SK-N-MC (cell line): Measurements from ENCODE around the gene PRAMEF9.
"Not testable (repeated sequence)": the region's sequence is repeated elsewhere in the genome, so short reads cannot be mapped to it uniquely, and the experiment has no call there.

ENCODE experiments used
- EZH2 ChIP-seq: fragments of 200-600 bp; sonication (generic); IDR thresholded peaks from one replicate; pipeline ENCODE4 v1.6.1; 2017; ENCODE audit warnings: antibody characterized with exemption
- POLR2AphosphoS5 ChIP-seq: IDR thresholded peaks from 2 replicates; pipeline ENCODE4 v1.6.1; 2012; ENCODE audit warnings: mild to moderate bottlenecking, low read depth, low read length, borderline replicate concordance

GRCh38 chr1:13155909-13156308, 15.7 kb upstream of the PRAMEF9 start, which contains the start of gene PRAMEF26:
- not testable (repeated sequence) for TF ChIP-seq POLR2AphosphoS5, EZH2
